ENCODE results near the gene NPDC1.
A peak's percentile ranks its signal among the peaks of the same experiment; 100 is the strongest.

NPDC1 gene

DNA sequence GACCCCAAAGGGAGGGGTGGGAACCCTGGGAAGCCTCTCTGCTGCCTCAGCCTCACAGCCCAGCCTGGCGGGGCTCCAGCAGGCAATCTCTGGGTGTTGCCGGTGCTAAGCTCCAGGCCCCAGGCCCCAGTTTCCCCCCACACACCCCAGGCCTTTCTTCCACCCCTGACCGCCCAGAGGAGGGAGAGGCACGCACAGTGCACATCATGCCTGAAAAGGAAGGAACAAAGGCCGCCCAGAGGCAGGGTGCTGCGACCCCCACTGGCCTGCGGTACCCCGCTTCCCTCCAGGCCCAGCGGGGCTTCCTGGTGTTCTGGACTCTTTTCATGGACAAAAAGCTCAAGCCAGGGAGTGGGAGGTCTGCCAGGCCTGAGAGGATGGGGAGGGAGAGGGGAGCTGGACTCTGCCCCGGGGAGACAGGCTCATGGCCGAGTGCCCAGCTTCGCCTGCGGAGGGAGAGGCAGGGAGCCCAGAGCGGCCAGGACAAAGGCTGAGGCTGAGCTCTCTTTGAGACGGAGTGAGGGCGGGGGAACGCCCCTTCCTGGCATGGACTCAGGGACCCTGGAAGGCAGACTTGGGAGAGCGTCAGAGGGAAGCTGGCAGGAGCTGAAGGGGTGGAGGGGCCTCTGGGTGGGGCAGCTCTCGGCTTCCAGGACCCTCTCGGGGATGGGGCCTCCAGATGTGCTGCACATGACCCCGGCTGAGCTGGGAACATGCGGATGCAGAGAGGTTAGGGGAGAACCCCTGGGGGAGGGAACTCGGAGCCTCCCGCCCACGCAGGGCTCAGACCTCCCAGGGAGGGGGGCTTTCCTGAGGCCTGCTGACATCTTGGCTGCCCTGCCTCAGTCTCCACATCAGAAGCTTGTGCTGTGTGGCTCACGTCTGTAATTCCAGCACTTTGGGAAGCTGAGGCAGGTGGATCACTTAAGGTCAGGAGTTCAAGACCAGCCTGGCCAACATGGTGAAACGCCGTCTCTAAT lies 9.7 kb upstream of the NPDC1 start:
- DNase-seq, result no peak

DNA sequence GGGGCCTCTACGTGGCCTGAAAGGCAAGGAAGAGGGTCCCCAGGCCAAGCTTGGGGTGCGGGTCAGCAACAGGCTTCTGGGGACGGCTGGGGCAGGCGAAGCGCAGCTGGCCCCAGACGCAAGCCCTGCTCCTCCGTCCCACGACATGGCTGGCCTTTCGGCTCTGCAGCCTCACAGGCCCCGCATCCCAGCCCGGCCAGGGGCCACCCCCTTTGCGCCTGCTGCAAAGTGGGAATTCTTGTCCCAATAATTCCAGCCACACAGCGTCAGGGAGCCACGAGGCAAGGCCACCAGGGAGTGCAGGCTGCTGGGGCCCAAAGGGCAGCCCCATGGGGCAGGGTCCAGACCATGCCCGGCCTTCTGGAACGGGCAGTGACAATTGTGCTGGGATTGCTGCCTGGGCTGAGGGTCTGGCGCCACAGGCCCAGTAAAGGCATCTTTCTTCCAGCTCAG lies 9.0 kb upstream of the NPDC1 start:
- no peak for DNase-seq

DNA sequence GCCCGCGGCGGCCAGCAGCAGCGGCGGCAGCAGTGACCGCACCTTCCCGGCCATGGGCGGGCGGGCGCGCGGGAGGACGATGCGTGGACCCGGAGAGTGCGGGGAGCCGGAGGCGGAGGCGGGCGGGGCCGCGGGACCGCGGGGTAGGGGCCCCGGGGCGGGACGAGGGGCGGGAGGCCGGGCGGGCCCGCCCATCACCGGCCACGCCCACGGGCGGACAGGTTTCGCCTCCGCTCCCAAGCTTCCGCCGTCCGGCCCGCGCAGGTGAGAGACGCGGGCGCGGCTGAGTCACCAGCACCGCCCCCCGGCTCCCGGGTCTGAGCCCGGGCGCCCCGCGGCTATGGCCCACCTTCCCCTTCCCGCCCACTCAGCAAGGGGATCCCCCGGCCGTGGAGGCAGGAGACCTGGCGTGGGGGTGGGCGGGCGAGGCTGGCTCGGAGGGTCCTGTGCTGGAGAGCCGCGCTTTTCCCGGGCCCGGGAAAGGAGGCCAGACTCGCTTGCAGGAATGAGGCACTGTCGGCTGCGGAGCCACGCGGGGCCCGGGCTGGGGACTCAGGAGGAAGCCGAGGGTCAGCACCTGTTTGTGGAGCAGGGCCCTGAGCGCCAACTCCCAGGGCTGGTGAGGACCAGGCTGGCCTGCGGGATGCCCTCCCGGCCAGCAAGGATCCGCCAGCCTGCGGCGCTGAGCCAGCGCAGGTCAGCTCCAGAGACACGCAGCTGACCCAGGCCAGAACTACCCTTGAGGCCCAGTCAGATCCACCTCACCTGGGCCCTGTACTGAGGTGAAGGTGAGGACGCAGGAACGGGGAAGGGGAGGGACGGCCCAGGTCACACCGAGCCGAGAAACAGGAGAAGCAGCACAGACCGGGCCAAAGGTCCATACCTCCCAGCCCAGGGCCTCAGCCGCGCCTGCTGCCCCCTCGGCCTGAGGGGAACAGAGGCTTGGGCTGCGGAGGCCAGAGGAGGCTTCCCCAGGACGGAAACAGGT lies 8.3 kb upstream of the NPDC1 start, which contains the start of gene ENTPD2:
Gene ENTPD2 (minus strand): TSS at position 118 of the 988 bp plus-strand sequence. CDS start 64 bp downstream, at position 54.
- DNase-seq, result no peak

DNA sequence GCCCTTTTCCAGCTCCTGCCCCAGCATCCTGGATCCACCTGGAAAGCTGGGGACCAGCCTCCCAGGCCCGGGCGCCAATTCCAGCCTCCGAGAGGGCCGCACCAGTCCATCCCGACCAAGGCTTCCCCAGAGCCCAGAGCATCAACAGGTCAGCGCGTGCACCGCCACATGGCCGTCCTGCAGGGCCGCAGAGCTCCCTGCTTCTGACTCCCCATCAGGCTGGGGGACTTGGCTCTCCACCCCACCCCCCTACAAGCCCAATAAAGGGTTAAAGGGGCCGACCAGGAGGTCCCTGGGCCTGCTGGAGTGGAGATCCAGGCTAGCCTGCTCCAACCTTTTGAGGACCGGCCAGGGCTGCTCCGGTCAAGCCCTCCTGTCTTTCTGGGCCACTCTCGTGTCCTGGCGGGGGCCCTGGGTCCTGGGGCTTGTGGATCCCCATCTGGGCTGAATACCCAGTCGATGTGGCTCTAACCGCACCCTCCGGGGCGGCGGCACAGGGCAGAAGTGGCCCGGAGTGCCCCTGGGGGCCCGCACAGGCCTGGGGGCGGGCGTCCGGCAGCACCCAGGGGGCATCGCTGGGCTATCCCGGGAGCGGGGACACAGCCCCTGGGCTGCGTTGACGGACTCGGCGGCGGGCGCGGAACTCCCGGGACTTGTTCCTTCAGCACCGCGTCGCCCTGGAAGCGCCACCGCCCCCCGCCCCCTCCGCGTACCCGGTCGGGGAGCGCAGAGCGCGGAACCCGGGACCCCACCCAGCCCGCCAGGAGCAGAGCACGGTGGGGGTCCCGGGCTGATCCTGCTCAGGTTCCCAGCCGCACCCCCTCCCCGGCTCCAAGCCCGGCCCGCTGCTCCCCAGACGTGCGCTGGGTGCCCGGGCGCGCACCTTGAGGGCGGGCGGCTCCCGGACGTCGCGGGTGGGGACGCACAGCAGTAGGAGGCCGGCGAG lies 7.3 kb upstream of the NPDC1 start:
- DNase-seq, result no peak

DNA sequence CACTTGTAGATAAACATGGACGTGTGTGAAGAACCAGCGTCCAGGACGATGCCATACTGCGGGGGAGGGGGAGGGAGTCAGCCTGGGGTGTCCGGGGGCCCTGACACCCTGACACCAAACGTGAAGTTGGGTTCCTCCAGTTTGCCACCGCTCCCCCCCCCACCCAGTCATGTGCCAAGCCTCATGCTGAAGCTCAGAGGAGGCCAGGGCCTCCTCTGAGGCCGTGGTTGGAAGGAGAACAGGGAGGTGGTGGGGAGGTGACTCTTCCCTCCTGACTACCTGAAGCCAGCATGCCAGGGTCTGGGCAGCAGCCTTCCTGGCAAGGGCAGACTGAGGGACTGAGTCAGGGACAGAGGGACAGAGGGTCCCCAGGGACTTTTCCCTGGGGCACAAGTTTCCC lies 6.3 kb upstream of the NPDC1 start:
- no peak for DNase-seq

DNA sequence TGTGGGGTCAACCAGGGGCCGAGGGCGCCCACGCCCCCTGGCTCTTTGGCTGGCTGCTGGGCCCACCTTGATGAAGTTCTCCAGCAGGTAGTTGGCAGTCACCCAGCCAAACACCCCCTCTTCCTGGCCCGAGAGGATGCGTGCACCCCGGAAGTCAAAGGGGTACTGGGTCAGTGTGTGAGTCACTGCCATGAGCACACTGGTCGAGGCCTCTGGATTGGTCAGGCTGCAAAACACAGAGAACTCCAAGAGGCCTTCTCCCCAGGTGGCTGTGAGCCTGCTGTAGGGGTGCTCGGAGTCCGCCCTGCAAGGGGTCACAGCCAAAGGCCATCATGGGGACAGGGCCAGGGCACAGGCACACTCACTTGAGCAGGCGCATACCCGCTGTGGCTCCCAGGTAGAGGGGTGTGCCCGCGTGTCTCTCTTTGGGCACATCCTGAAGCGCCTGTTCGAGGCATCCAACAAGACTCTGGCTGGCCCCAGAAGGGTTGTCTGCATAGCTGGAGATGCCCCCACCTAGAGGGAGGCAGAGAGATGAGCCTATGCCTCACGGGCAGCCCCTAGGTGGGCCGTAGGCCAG lies 5.3 kb upstream of the NPDC1 start:
- DNase-seq, result no peak

DNA sequence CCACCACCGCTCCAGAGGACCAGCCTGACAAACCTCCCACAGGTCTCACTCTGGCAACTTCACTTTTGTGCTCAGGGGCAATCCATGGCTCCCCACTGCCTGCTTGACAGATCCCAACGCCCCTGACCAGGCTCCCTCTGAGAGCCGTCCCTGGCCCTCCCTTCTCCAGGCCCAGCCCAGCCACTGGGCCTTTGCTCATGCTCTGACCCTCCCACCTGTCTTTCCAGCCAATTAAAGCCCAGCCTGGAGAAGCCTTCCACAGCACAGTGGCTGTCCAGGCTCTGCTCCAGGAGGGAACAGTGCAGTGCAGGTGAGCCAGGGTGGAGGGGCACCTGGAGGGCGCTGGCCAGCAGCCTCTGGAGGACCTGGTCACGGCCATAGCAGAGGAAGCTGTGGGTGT lies 4.6 kb upstream of the NPDC1 start:
- DNase-seq, result no peak

DNA sequence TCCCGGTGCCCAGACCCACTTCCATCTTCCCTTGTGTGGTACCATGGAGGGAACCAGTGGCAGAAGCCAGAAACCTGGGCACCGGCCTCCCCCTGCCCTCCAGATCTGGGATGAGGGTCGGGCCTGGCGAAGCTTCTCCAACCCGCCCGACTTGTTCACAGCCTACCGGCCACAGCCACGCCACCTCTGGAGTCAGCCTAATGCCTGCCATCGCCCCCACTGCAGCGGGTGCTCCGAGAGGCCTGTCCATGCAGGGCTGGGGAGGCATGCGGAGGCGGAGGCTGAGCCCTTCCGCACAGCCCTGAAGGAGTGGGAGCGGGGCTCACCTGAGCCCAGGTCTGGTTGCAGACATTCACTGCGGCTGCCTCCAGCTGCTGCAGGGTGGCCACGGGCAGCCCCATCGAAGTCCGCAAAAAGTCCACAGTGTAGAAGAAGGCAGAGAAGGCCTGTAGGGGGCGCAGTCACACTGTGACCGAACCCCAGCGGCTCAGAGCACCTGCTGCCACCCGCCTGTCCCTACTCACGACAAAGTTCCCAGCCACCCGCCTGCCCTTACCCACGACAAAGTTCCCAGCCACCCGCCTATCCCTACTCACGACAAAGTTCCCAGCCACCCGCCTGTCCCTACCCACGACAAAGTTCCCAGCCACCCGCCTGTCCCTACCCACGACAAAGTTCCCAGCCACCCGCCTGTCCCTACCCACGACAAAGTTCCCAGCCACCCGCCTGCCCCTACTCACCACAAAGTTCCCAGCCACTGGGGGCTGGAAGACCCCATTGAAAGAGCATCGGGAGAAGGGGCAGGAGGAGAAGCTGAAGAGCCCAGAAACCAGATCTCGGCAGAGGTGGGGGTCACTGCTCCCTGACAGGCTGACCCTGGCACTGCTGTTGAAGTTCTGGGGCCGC lies 3.8 kb upstream of the NPDC1 start:
- peak; percentile 32 for DNase-seq

DNA sequence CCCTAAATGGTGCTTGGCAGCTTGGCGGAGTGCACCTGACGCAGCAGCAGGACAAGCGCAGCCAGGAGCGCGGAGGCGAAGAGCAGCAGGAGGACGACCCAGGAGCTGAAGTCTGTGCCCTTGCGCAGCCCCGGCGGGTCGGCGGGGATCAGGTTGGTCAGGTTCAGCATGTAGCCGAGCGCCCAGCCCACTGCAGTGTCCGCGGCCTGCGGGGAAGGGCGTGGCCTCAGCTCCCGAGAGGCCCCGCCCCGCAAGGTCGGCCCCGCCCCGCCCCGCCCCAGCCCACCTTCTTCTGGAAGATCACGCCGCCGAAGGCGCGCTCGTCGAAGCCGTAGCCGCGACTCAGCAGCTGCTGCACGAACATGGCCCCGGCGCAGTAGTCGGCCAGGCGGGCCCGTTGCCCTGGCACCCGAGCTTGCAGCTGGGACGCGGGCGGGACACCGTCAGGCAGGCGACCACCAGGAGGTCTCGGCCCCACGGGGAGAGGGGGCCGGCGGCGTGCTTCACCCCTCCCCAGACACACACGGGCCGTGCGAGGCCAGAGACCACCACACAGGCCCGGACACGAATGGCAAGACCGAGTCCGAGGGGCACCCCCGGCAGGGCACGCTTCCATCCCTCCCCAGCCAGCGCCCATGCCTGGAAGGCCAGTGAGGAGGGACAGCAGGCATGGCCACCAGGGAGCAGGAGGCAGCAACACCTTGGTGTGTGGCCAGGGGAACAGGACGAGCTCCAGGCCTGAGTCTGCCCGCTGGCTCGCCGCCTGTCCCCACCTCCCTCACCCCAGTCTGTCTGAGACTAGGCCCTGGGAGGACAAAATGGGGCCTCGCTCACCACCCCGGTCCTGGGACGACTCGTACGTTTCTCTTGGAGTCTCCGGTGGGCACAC lies 2.9 kb upstream of the NPDC1 start:
- no peak for DNase-seq

DNA sequence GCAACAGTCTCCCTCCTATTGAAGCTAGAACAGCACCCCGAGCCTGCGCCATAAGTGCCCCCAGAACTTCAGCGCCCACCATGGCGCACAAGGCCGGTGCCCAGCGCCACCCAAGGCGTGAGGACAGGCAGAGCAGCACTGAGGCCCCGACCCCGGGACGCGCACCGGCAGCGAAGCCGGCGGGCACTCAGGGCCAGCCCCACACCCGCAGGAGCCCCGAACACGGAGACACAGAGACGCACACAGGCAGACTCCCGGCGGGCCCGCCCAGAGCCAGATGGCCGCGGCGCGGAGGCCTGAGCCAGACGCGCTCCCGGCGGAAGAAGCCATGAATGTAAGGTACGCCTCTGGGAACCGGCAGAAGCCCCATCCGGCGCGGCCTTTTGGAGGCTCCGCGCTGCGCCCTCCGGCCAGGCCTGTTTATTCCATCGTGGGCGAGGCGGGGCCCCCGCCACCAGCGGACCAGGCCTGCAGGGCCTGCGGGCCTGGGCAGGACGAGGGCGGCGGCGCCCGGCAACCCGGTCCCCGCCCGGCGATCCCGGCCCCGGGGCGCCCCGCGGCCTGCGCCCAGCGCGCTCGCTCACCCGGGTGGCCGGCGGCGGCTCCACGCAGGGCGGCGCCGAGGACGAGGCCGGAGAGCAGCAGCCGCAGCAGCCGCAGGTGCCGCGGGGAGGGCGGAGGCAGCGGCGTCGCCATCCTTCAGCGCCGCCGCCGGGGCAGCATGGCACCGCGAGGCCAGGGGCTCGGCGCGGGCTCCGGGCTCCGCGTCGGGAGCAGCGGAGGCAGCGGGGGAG lies 486 bp downstream of the NPDC1 start:
- peak; percentile 26 for DNase-seq

DNA sequence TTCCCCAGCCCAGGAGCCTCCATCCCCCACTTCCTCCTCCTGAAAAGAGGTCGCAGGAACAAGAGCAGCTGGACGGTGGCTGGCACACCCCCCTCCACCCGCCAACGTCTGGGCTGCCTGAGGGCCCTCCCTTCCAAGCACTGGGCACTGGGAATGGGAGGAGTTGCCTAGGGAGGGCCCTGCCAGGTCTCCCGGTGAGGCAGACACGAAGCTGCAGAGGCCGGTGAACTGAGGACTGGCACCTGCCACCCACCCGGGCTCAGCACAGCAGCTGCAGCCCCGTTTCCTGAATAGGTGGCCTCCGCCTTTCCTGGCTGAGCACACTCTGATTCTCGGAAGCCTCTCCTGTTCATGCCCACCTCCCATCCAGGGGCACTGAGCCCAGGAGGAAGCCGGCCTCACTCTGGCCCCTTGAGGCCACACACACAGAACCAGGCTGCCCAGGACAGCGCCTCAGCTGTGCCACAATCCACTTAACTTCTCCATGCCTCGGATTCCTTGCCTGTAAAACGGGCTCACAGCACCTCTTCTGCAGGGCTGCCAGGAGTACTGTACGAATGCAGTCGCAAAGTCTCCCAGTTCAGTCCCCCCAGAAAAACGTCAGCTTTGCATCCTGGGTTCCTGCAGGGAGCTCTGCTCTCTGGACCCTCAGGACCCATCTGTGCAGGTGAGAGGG lies 1.3 kb downstream of the NPDC1 start:
- no peak for DNase-seq

DNA sequence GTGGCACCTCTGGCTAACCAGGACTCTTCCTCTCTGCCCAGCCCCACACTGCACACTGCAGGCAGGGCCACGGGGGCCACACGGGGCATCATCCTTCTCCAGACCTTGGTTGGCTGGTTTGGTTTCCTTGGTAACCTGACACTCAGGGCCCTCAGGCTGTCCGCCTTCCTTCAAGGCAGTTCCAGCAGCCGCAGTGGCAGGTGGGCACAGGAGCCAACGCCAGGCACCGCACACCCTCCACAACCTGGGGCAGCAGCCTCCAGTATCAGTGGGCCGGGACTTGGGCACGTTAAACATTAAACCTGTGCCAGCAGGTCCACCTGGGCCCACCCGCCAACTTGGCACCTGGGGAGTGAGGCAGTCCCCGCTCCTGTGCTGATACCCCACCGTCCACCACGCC lies 1.9 kb downstream of the NPDC1 start:
- no peak for DNase-seq

DNA sequence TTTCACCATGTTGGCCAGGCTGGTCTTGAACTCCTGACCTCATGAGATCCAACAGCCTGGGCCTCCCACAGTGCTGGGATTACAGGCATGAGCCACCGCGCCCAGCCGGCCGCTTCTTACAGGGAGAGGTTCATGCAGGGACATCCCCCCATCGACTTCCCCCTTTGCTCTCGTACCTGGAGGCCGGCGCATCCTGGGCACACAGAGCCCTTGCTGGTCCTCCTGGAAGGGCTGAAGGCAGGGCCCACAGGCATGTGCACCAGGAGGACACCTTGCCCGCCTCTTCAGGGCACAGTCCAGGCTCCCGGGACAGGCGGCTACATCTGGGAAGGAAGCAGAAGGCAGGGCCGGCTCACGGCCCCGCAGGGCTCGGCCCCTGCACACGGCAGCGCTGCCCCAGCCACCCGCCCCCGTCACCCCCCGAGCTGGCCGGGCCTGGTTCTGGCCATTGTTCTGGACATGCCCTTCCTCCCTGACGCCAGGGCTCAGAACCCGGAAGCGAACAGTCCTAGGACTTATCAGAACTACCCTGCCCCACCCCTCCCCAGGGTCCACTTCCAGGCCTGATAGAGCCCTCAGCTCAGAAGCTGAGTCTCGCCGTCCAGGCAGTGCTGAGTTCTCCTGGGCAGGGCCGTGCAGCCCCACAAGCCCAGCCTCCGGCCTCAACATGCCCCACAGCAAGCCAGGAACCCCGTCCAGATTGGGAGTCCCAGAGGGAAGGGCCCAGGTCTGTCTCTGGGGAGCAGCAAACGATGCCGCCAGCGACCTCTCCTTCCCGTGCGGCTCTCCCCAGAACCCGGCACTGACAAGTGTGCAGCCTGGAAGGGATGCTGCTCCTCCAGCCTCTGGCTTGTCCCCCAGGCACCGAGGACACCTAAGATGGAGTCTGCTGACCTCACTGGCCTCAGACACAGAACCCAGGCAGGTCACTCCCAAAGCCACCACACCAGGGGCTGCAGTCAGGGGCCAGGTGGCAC lies 2.9 kb downstream of the NPDC1 start:
- no peak for DNase-seq

DNA sequence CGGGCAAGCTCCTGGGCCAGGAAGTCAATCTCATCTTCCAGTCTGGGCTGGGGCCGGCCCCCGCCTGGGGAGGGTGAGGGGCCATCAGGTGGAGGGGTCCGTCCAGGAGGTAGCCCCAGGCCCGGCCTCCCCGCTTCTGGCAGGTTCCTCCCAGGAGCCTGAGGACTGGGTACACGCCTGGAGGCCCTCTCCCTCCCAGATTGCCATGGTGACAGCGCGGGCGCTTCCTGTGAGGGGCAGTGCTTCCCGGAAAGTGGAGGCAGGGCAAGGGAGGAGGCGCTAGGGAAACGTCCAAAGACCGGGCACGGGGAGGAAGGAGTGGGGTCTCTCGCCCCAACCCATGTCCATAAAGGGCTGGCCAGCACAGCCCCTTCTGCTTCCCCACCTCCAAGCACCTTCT lies 4.9 kb downstream of the NPDC1 start:
- no peak for DNase-seq

DNA sequence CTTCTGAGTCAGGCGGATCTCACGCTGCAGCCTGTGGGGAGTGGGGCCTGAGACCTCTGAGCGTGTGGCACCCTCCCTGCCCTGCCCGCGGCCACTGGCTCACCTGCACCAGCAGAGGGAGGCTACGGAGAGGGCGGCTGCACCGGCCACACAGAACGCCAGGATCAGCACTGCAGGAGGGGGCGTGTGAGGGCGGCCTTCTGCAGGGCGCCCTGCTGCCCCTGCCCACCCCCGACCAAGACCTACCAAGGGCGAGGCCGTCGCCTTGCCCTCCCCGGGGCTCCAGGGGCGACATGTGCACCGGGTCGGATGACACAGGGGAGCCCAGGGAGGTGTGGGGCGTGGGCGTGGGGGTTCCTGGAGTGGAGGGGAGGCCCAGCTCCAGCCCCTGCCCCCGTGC lies 5.4 kb downstream of the NPDC1 start:
- DNase-seq, result no peak

DNA sequence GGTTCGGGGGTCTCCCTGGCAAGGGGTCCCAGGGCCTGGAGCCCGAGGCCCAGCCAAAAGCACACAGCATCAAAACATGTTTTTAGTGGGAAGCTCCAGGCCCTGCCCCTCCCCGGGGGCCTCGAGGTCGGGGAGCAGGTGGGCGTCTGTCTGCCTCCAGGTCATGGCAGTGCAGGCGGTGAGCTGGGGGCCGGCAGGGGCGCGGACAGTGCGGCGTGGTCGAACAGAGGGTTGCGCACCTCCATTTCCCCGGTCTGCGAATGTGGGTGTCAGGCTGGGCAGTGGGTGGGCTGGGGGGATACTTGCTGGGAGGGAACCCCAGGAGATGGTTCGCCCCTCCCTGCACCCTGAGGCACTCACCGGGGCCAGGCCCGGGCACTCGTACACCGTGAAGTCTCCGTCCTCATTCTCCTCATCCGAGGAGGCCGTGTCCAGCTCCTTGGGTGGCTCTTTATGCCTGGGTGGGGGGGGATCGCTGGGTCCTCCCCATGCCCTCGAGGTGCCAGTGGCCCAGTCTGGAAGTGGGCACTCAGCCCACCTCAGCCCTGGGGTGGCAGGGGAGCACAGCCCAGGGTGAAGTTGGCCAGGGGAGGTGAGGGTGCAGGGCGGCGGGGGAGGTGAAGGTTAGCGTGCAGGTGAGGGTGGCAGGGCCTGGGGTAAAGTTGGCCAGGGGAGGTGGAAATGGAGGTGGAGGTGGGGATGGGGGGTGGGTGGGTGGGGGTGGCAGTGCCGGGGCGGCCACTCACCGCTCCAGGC lies 6.2 kb downstream of the NPDC1 start:
- DNase-seq, result no peak
